BLaER1 treated with 17β-estradiol and CSF1 and Interleukin-3, amounts not matched to agents 10 nM and 100 nM (cell line): ENCODE measurements around the gene PAQR8.
A peak's percentile ranks its signal among the peaks of the same experiment; 100 is the strongest.
"Not testable (repeated sequence)": the region's sequence is repeated elsewhere in the genome, so short reads cannot be mapped to it uniquely, and the experiment has no call there.

Experiments used
- H3K27ac ChIP-seq, 11 experiments: shearing (Covaris generic); formaldehyde crosslinking; 2 replicates each; pipeline ENCODE4 v1.8.1; 2022
- H3K27me3 ChIP-seq, 11 experiments: shearing (Covaris generic); formaldehyde crosslinking; 2 replicates each; pipeline ENCODE4 v1.8.1; 2022
- H3K36me3 ChIP-seq, 11 experiments: shearing (Covaris generic); formaldehyde crosslinking; 2 replicates each; pipeline ENCODE4 v1.8.1; 2022
- H3K4me1 ChIP-seq, 10 experiments: shearing (Covaris generic); formaldehyde crosslinking; 2 replicates each; pipeline ENCODE4 v1.8.1; 2022
- H3K4me2 ChIP-seq, 11 experiments: shearing (Covaris generic); formaldehyde crosslinking; 2 replicates each; pipeline ENCODE4 v1.8.1; 2022
- H3K4me3 ChIP-seq, 10 experiments: shearing (Covaris generic); formaldehyde crosslinking; 2 replicates each; pipeline ENCODE4 v1.8.1; 2022
- H3K9ac ChIP-seq, 11 experiments: shearing (Covaris generic); formaldehyde crosslinking; 2 replicates each; pipeline ENCODE4 v1.8.1; 2022
- H3K9me3 ChIP-seq, 11 experiments: shearing (Covaris generic); formaldehyde crosslinking; replicated peaks in 1 of 11; 2 replicates each; pipeline ENCODE4 v1.8.1; 2022
- H4K20me1 ChIP-seq, 11 experiments: shearing (Covaris generic); formaldehyde crosslinking; 2 replicates each; pipeline ENCODE4 v1.8.1; 2022
- Cebpa-rat ChIP-seq, 11 experiments: shearing (Covaris generic); IDR thresholded peaks; 2 replicates each; pipeline ENCODE4 v1.8.1; 2022

PAQR8 gene

DNA sequence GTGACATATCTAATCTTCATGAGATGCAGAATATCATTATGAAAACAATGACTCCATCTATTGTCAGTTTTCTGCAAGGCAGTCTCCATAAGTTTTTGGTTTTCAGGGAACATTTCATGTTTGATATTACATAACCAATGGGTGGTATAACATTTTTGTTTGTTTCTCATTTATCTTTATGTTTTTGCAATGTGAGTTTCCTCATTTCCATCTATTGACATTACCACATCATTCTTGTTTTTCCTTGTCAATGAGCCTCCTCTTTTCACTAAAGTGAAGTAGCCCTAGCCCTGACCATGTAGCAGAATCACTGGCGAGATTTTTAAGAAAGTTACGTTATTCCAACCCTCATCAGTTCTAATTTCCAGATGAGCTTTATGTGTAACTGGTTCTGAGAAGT is 62.6 kb downstream of the PAQR8 start:
- no peak for TF ChIP-seq Cebpa-rat (IDR thresholded peaks at IDR 0.05)
- Histone ChIP-seq H3K4me2 (peak overlapping the region in 5 of 11 experiments; percentile 1 to 15 (median 12); a peak in 4 of 22 replicates), H3K36me3 (peaks cover 0 to 15% (median 0%) of the 10 kb centered on the region in 11 experiments; a peak in 4 of 22 replicates), H3K9me3 (peaks cover 0 to 12% (median 5%) of the 10 kb centered on the region in 11 experiments; a peak in 10 of 22 replicates), H3K27me3 (no peaks in the 10 kb centered on the region), H3K9ac (no peak overlapping the region), H3K4me1 (peaks cover 16 to 35% (median 26%) of the 10 kb centered on the region in 10 experiments), H3K27ac (no peak overlapping the region), H4K20me1 (no peaks in the 10 kb centered on the region), H3K4me3 (no peak overlapping the region)

DNA sequence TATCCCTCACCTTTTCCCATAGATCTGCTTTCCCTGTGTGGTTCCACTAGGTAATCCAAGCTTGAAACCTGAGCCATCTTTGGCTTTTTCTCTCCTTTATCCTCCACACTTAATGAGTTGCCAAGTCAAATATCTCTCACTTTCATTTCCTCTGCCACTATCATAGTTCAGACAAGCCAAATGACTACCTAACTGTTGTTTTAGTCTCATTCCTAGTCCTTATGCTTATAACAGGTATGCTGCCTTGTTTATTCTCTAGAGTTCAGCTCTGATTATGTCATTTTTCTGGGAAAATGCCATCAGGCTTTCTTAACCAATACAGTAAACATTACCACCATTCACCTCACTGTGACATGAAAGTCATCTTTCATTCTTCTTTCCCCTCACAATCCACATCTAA is 64.7 kb downstream of the PAQR8 start:
- peaks cover 0 to 21% (median 15%) of the 10 kb centered on the region in 11 experiments; a peak in 12 of 22 replicates for H3K9me3 ChIP-seq
- no peak overlapping the region for H3K27ac ChIP-seq
- H3K4me3 ChIP-seq = no peak overlapping the region
- no peak for TF ChIP-seq Cebpa-rat (IDR thresholded peaks at IDR 0.05)
- H4K20me1 ChIP-seq = no peaks in the 10 kb centered on the region
- H3K36me3 ChIP-seq = peaks cover 0 to 22% (median 5%) of the 10 kb centered on the region in 11 experiments; a peak in 9 of 22 replicates
- no peak overlapping the region for H3K9ac ChIP-seq
- H3K27me3 ChIP-seq = no peaks in the 10 kb centered on the region
- H3K4me1 ChIP-seq = peaks cover 1 to 24% (median 10%) of the 10 kb centered on the region in 10 experiments; a peak in 15 of 20 replicates
- H3K4me2 ChIP-seq = peak overlapping the region in 1 of 11 experiments; percentile 31; a peak in 1 of 22 replicates

DNA sequence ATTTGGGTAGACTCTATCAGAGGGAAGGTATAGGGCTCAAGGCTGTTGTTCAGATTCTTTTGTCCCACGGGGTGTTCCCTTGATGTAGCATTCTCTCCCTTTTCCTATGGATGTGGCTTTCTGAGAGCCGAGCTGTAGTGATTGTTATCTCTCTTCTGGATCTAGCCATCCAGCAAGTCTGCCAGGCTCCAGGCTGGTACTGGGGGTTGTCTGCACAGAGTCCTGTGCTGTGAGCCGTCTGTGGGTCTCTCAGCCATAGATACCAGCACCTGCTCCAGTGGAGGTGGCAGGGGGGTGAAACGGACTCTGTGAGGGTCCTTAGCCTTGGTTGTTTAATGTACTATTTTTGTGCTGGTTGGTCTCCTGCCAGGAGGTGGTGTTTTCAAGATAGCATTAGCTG is 71.3 kb downstream of the PAQR8 start:
- not testable (repeated sequence) for H3K27me3 ChIP-seq, H3K9ac ChIP-seq, H4K20me1 ChIP-seq, H3K4me3 ChIP-seq, H3K27ac ChIP-seq
- peaks cover 5 to 33% (median 15%) of the 10 kb centered on the region in 11 experiments; a peak in 15 of 22 replicates for H3K9me3 ChIP-seq
- peak overlapping the region in 6 of 11 experiments; percentile 12 to 50 (median 29); a peak in 8 of 22 replicates for H3K4me2 ChIP-seq
- peaks cover 0 to 11% (median 4%) of the 10 kb centered on the region in 10 experiments; a peak in 9 of 20 replicates for H3K4me1 ChIP-seq
- H3K36me3 ChIP-seq = peaks cover 0 to 40% (median 16%) of the 10 kb centered on the region in 11 experiments; a peak in 13 of 22 replicates

DNA sequence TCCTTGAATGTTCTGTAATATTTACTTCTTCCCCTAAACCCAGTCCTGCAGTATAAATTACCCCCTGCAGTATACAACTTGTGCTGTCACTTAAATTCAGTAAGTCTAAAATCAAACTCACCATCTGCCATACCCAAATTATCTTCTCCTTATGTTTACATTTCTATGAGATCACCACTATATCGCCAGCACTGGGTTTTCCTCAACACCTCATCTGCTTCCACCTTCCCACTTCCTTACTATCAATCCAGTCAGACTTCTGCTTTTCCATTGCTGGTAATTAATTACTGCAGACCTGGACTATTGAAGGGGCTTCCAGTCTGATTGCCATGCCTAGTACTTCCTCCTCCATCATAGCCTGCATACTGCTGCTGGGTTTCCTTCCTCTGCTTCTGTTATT is 73.4 kb downstream of the PAQR8 start:
- TF ChIP-seq Cebpa-rat (IDR thresholded peaks at IDR 0.05) = no peak
- no peaks in the 10 kb centered on the region for H3K27me3 ChIP-seq
- peaks cover 0 to 13% (median 7%) of the 10 kb centered on the region in 11 experiments; a peak in 12 of 22 replicates for H3K9me3 ChIP-seq
- no peak overlapping the region for H3K4me3 ChIP-seq
- H4K20me1 ChIP-seq = no peaks in the 10 kb centered on the region
- peaks cover 0 to 11% (median 4%) of the 10 kb centered on the region in 10 experiments; a peak in 9 of 20 replicates for H3K4me1 ChIP-seq
- peaks cover 0 to 49% (median 12%) of the 10 kb centered on the region in 11 experiments; a peak in 13 of 22 replicates for H3K36me3 ChIP-seq
- no peak overlapping the region for H3K4me2 ChIP-seq
- H3K27ac ChIP-seq = no peak overlapping the region
- no peak overlapping the region for H3K9ac ChIP-seq

DNA sequence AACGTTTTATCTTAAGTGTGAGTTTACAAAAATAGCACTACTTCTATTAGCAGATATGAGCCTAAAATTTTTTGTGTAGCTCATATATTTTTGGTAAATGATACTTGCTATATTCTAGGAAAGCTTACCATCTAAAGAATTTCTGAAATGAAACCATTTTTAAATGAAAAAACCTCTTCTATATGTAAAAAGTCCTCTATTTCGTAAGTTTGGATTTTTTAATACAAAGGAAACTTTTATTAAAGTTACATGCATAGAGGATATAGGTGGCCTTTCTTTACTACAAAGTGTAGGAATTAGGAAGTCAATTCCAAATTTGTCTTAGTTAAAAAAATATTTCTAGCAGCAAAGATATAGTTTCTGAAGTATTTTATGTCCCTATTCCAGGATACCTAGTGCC is 77.0 kb downstream of the PAQR8 start:
- TF ChIP-seq Cebpa-rat (IDR thresholded peaks at IDR 0.05) = no peak
- H3K9me3 ChIP-seq = peaks cover 0 to 29% (median 12%) of the 10 kb centered on the region in 11 experiments; a peak in 17 of 22 replicates
- no peaks in the 10 kb centered on the region for H3K27me3 ChIP-seq
- H3K4me3 ChIP-seq = no peak overlapping the region
- no peak overlapping the region for H3K4me2 ChIP-seq
- H3K9ac ChIP-seq = no peak overlapping the region
- H3K36me3 ChIP-seq = peaks cover 0 to 46% (median 11%) of the 10 kb centered on the region in 11 experiments; a peak in 11 of 22 replicates
- H4K20me1 ChIP-seq = no peaks in the 10 kb centered on the region
- H3K4me1 ChIP-seq = peaks cover 0 to 3% (median 0%) of the 10 kb centered on the region in 10 experiments; a peak in 3 of 20 replicates
- H3K27ac ChIP-seq = no peak overlapping the region

DNA sequence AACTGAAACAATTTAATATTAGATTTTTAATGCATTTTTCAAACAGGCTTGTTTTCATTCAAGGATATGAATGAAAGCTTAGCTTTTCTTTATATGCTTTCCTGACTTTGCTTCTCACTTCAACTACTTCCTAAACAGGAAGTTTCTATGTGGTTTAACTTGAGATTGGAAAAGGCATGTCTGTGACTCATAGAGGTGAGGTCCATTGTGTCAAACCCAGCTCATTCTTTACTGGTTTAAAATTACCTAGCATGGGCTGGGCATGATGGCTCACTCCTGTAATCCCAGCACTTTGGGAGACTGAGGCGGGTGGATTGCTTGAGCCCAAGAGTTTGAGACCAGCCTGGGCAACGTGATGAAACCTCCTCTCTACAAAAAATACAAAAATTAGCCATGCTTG is 92.6 kb downstream of the PAQR8 start:
- H3K4me1 ChIP-seq = peaks cover 0 to 8% (median 2%) of the 10 kb centered on the region in 10 experiments; a peak in 7 of 20 replicates
- no peak for TF ChIP-seq Cebpa-rat (IDR thresholded peaks at IDR 0.05)
- H3K4me2 ChIP-seq = peak overlapping the region in 3 of 11 experiments; percentile 1 to 9 (median 6); a peak in 1 of 22 replicates
- H3K27me3 ChIP-seq = no peaks in the 10 kb centered on the region
- no peak overlapping the region for H3K9ac ChIP-seq
- H4K20me1 ChIP-seq = no peaks in the 10 kb centered on the region
- H3K36me3 ChIP-seq = peaks cover 1 to 39% (median 21%) of the 10 kb centered on the region in 11 experiments; a peak in 16 of 22 replicates
- H3K4me3 ChIP-seq = no peak overlapping the region
- H3K27ac ChIP-seq = no peak overlapping the region
- H3K9me3 ChIP-seq = peaks cover 23 to 33% (median 27%) of the 10 kb centered on the region in 11 experiments

DNA sequence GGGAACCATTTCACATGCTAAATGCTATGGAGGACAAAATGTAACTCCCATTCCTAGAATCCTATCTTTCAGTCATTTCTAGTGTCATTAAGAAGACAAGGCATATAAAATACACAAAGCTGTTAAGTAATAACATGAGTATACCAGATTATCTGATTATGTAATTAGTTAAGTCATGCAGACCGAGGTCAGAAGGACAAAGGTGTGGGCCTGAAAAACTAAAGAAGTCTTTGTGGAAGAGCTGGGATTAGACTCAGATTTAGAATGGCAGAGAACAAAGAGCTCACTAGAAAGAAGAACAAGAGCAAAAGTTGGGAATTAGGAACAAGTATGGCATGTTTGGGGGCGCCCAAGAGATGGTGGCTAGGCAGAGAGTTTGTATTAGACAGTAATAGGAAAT is 95.1 kb downstream of the PAQR8 start:
- Histone ChIP-seq H3K4me2 (no peak overlapping the region), H3K27me3 (no peaks in the 10 kb centered on the region), H3K36me3 (peaks cover 0 to 24% (median 9%) of the 10 kb centered on the region in 11 experiments; a peak in 8 of 22 replicates), H3K4me1 (peaks cover 0 to 8% (median 2%) of the 10 kb centered on the region in 10 experiments; a peak in 7 of 20 replicates), H3K9me3 (peaks cover 5 to 13% (median 8%) of the 10 kb centered on the region in 11 experiments; a peak in 14 of 22 replicates), H3K4me3 (no peak overlapping the region), H4K20me1 (no peaks in the 10 kb centered on the region), H3K9ac (no peak overlapping the region), H3K27ac (no peak overlapping the region)
- no peak for TF ChIP-seq Cebpa-rat (IDR thresholded peaks at IDR 0.05)
